HCT116 (cell line): ENCODE measurements around the gene CCDC148. TPM values are rescaled to one million over a fixed set of nuclear protein-coding genes. Genes with fewer than 3 reads are reported as not detected.

Experiments used
- ATAC-seq: fragments of 200-7000 bp; cut with Tn5 transposase; 2 replicates; pipeline ENCODE4 v1.9.1; 2020; ENCODE audit warnings: mild to moderate bottlenecking, moderate library complexity
- BruUV-seq: library from RNA; stranded (reverse); fragments of 400-500 nt; replicated peaks from 2 replicates; lab custom pipeline; 2021; lab: Mats Ljungman, UMichigan
- CTCF ChIA-PET: fragments of 300-600 bp; sonication (Branson Sonifier 250); formaldehyde crosslinking; loops from one replicate; lab custom pipeline; 2021; ENCODE audit warnings: antibody characterized with exemption; lab: Charles Lee
- POLR2A ChIA-PET: fragments of 300-600, 350-600 bp; sonication (Branson Sonifier 250); formaldehyde crosslinking; loops from one replicate; lab custom pipeline; 2021; ENCODE audit warnings: antibody characterized with exemption; lab: Charles Lee
- RAD21 ChIA-PET, 2 experiments: fragments of 300-600 bp; sonication (Branson Sonifier 250); formaldehyde crosslinking; loops; one replicate each; lab custom pipeline; 2023; ENCODE audit warnings: low total read pairs in 2 of 2; ENCODE audit not compliant: uncharacterized antibody in 2 of 2, unreplicated experiment in 2 of 2, low non-redundant PET in 1 of 2; lab: Charles Lee
- DNase-seq: peaks from one replicate; pipeline ENCODE4 v3.0.0-alpha.2; 2010; ENCODE audit warnings: low read depth, low spot score
- H2AFZ ChIP-seq: fragments of 200-600 bp; shearing (Covaris generic), sonication (generic); 2 replicates; pipeline ENCODE4 v1.6.1; 2017; ENCODE audit warnings: low read depth, mixed run types, mixed read lengths, antibody characterized with exemption, low read length; ENCODE audit not compliant: poor library complexity, severe bottlenecking
- H3K27ac ChIP-seq: 2 replicates; pipeline ENCODE4 v1.5.1; 2012; ENCODE audit warnings: low read depth, low read length
- H3K27me3 ChIP-seq: fragments of 200-600 bp; sonication (generic); 2 replicates; pipeline ENCODE4 v1.6.1; 2016; ENCODE audit warnings: mixed run types, low read length, mixed read lengths; ENCODE audit not compliant: insufficient read depth
- H3K36me3 ChIP-seq, 2 experiments: fragments of 200-500 bp in 1 of 2; fragments of 200-600 bp in 1 of 2; sonication (Bioruptor generic) in 1 of 2; sonication (generic) in 1 of 2; 2 replicates each; pipeline versions ENCODE4 v1.5.1 to v1.6.1; 2014 to 2016; ENCODE audit warnings: low read length in 2 of 2, inconsistent platforms in 1 of 2, mixed read lengths in 1 of 2, mixed run types in 1 of 2; ENCODE audit not compliant: insufficient read depth in 2 of 2, control insufficient read depth in 1 of 2
- H3K4me1 ChIP-seq, 2 experiments: fragments of 200-600 bp in 1 of 2; sonication (generic) in 1 of 2; 2 replicates each; pipeline versions ENCODE4 v1.5.1 to v1.6.1; 2012 to 2017; ENCODE audit warnings: low read length in 2 of 2, inconsistent platforms in 1 of 2, mild to moderate bottlenecking in 1 of 2, mixed read lengths in 1 of 2, mixed run types in 1 of 2, moderate library complexity in 1 of 2; ENCODE audit not compliant: insufficient read depth in 2 of 2, control insufficient read depth in 1 of 2
- H3K4me2 ChIP-seq: fragments of 200-600 bp; sonication (generic); 2 replicates; pipeline ENCODE4 v1.6.1; 2017; ENCODE audit warnings: mixed run types, low read length, mixed read lengths
- H3K4me3 ChIP-seq, 2 experiments: fragments of 200-600 bp in 1 of 2; sonication (generic) in 1 of 2; replicated peaks in 1 of 2; 2 replicates each; pipeline ENCODE4 v1.5.1; 2011 to 2016; ENCODE audit warnings: low read length in 2 of 2, control low read depth in 1 of 2, low read depth in 1 of 2, mild to moderate bottlenecking in 1 of 2, mixed read lengths in 1 of 2, mixed run types in 1 of 2
- H3K79me2 ChIP-seq: fragments of 200-600 bp; sonication (generic); 2 replicates; pipeline ENCODE4 v1.6.1; 2017; ENCODE audit warnings: mild to moderate bottlenecking, mixed run types, low read length, moderate library complexity, mixed read lengths; ENCODE audit not compliant: insufficient read depth
- H3K9ac ChIP-seq: fragments of 200-600 bp; sonication (generic); 2 replicates; pipeline ENCODE4 v1.6.1; 2016; ENCODE audit warnings: low read length, mixed read lengths
- H3K9me2 ChIP-seq: fragments of 200-600 bp; sonication (generic), shearing (Covaris generic); 2 replicates; pipeline ENCODE4 v1.6.1; 2017; ENCODE audit warnings: mixed run types, mild to moderate bottlenecking, moderate library complexity; ENCODE audit not compliant: insufficient read depth
- H3K9me3 ChIP-seq, 2 experiments: fragments of 200-500 bp in 1 of 2; fragments of 200-600 bp in 1 of 2; sonication (Bioruptor generic) in 1 of 2; sonication (generic) in 1 of 2; 2 replicates each; pipeline ENCODE4 v1.6.1; 2014 to 2017; ENCODE audit warnings: low read length in 2 of 2, mixed read lengths in 2 of 2, inconsistent platforms in 1 of 2, low read depth in 1 of 2, mild to moderate bottlenecking in 1 of 2, mixed run types in 1 of 2, moderate library complexity in 1 of 2; ENCODE audit not compliant: control insufficient read depth in 1 of 2, insufficient read depth in 1 of 2
- H4K20me1 ChIP-seq: fragments of 200-600 bp; sonication (generic), shearing (Covaris generic); 2 replicates; pipeline ENCODE4 v1.6.1; 2017; ENCODE audit warnings: mixed run types, mild to moderate bottlenecking, moderate library complexity; ENCODE audit not compliant: insufficient read depth
- CBX3 ChIP-seq: IDR thresholded peaks from 2 replicates; pipeline ENCODE4 v1.6.1; 2012; ENCODE audit warnings: low read depth
- CEBPB ChIP-seq: IDR thresholded peaks from 2 replicates; pipeline ENCODE4 v1.6.1; 2012; ENCODE audit warnings: low read depth
- EGR1 ChIP-seq: IDR thresholded peaks from 2 replicates; pipeline ENCODE4 v1.6.1; 2012; ENCODE audit warnings: low read depth
- ELF1 ChIP-seq: IDR thresholded peaks from 2 replicates; pipeline ENCODE4 v1.6.1; 2012; ENCODE audit warnings: low read depth, borderline replicate concordance
- EZH2 ChIP-seq: fragments of 200-600 bp; sonication (generic); IDR thresholded peaks from 2 replicates; pipeline ENCODE4 v1.6.1; 2017; ENCODE audit warnings: antibody characterized with exemption, mixed run types
- EZH2phosphoT487 ChIP-seq: fragments of 200-600 bp; IDR thresholded peaks from 2 replicates; pipeline ENCODE4 v1.6.1; 2018; ENCODE audit warnings: antibody characterized with exemption, borderline replicate concordance
- TCF7L2 ChIP-seq: IDR thresholded peaks from 2 replicates; pipeline ENCODE4 v1.7.0; 2011; ENCODE audit warnings: borderline replicate concordance, inconsistent platforms; ENCODE audit not compliant: insufficient read depth, insufficient read length; ENCODE audit errors: extremely low read depth
- YY1 ChIP-seq: IDR thresholded peaks from 2 replicates; pipeline ENCODE4 v1.6.1; 2011; ENCODE audit warnings: low read length, low read depth, moderate library complexity, mild to moderate bottlenecking; ENCODE audit not compliant: insufficient replicate concordance; ENCODE audit errors: extremely low read depth
- intact Hi-C: fragments of 100-400 bp; cut with micrococcal nuclease; formaldehyde crosslinking; loops from 2 replicates; pipeline ENCODE4 v1.10.0; 2022
- total RNA-seq: library from RNA; stranded (reverse); gene quantifications from one replicate; pipeline ENCODE4 v1.2.1, GENCODE V29; 2021; ENCODE audit not compliant: unreplicated experiment
- TF ChIP-seq, protein P1 (sequence below): IDR thresholded peaks from 2 replicates; pipeline ENCODE4 v1.6.1; 2012; ENCODE audit warnings: low read depth
- TF ChIP-seq, protein P2 (sequence below), 3 experiments: fragments of 200-600 bp in 1 of 3; sonication (generic) in 1 of 3; IDR thresholded peaks in 2 of 3; conservative IDR thresholded peaks in 1 of 3; 2 replicates each; pipeline ENCODE4 v1.5.1; 2012 to 2017; ENCODE audit warnings: low read depth in 2 of 3, low read length in 2 of 3, antibody characterized with exemption in 1 of 3, borderline replicate concordance in 1 of 3, control low read depth in 1 of 3, mild to moderate bottlenecking in 1 of 3, mixed read lengths in 1 of 3, mixed run types in 1 of 3, moderate library complexity in 1 of 3; ENCODE audit not compliant: insufficient read depth in 1 of 3

Gene CCDC148
- total RNA-seq, 1 experiment from 2014 or later = 0.59 TPM

DNA sequence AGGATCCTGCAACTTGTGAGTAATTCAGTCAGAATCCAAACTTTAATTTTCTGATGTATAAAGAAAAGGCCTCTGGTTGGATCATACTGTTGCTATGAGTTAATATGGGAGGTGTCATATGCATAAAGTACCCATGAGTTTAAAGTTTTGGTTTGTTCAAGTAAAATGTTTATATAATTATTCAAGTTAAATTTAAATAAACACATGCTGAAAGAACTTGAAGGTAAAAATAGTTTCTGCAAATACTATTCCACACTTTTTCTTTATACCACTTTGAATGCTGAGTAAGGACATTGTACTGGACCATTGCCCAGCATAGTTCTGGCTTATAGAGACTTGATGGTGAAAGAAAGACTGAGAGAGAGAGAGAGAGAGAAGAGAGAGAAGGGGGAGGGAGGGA, 30.9 kb upstream of the CCDC148 start:
- no peak overlapping the region for H3K9ac ChIP-seq
- no peak overlapping the region for H2AFZ ChIP-seq
- H3K4me1 ChIP-seq = peaks cover 0 to 15% of the 10 kb centered on the region in 2 experiments; a peak in 3 of 4 replicates
- DNase-seq (no peak), ATAC-seq (no peak)
- POLR2A ChIA-PET = no interaction called here
- no TSS peak for BruUV-seq
- peaks cover 93% of the 10 kb centered on the region for H3K79me2 ChIP-seq
- CTCF ChIA-PET = no interaction called here
- no peak overlapping the region for H3K27ac ChIP-seq
- no peak overlapping the region for H3K4me2 ChIP-seq
- H3K9me3 ChIP-seq = no peaks in the 10 kb centered on the region
- no peaks in the 10 kb centered on the region for H3K9me2 ChIP-seq
- RAD21 ChIA-PET = no interaction called here
- no peaks in the 10 kb centered on the region for H3K36me3 ChIP-seq
- TF ChIP-seq, protein P1, sequence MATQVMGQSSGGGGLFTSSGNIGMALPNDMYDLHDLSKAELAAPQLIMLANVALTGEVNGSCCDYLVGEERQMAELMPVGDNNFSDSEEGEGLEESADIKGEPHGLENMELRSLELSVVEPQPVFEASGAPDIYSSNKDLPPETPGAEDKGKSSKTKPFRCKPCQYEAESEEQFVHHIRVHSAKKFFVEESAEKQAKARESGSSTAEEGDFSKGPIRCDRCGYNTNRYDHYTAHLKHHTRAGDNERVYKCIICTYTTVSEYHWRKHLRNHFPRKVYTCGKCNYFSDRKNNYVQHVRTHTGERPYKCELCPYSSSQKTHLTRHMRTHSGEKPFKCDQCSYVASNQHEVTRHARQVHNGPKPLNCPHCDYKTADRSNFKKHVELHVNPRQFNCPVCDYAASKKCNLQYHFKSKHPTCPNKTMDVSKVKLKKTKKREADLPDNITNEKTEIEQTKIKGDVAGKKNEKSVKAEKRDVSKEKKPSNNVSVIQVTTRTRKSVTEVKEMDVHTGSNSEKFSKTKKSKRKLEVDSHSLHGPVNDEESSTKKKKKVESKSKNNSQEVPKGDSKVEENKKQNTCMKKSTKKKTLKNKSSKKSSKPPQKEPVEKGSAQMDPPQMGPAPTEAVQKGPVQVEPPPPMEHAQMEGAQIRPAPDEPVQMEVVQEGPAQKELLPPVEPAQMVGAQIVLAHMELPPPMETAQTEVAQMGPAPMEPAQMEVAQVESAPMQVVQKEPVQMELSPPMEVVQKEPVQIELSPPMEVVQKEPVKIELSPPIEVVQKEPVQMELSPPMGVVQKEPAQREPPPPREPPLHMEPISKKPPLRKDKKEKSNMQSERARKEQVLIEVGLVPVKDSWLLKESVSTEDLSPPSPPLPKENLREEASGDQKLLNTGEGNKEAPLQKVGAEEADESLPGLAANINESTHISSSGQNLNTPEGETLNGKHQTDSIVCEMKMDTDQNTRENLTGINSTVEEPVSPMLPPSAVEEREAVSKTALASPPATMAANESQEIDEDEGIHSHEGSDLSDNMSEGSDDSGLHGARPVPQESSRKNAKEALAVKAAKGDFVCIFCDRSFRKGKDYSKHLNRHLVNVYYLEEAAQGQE = no peak
- TF ChIP-seq TCF7L2 = no peak
- TF ChIP-seq CBX3 = no peak
- no peak for TF ChIP-seq EZH2phosphoT487
- TF ChIP-seq ELF1 = no peak
- no peak for TF ChIP-seq YY1
- no peak for TF ChIP-seq CEBPB
- TF ChIP-seq EGR1 = no peak
- TF ChIP-seq EZH2 = no peak
- TF ChIP-seq, protein P2, sequence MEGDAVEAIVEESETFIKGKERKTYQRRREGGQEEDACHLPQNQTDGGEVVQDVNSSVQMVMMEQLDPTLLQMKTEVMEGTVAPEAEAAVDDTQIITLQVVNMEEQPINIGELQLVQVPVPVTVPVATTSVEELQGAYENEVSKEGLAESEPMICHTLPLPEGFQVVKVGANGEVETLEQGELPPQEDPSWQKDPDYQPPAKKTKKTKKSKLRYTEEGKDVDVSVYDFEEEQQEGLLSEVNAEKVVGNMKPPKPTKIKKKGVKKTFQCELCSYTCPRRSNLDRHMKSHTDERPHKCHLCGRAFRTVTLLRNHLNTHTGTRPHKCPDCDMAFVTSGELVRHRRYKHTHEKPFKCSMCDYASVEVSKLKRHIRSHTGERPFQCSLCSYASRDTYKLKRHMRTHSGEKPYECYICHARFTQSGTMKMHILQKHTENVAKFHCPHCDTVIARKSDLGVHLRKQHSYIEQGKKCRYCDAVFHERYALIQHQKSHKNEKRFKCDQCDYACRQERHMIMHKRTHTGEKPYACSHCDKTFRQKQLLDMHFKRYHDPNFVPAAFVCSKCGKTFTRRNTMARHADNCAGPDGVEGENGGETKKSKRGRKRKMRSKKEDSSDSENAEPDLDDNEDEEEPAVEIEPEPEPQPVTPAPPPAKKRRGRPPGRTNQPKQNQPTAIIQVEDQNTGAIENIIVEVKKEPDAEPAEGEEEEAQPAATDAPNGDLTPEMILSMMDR (IDR thresholded peaks at IDR 0.05 in 2 of 3, conservative IDR thresholded peaks at IDR 0.05 in 1 of 3; ENCODE audit: borderline replicate concordance in 1 of 3, insufficient read depth in 1 of 3, low read depth in 2 of 3, low read length in 2 of 3) = no peak
- no peak overlapping the region for H3K4me3 ChIP-seq
- intact Hi-C loops = no loop called here
- no peaks in the 10 kb centered on the region; the same call in 1 of the 2 replicates for H4K20me1 ChIP-seq
- no peaks in the 10 kb centered on the region for H3K27me3 ChIP-seq
